ENCODE data around the gene HLA-DPA1. TPM values are rescaled to one million over a fixed set of nuclear protein-coding genes. Genes with fewer than 3 reads are reported as not detected.

HLA-DPA1 gene
- total RNA-seq, 4 donors from 2014 or later: 21.1 to 101 (median 91.3) TPM

DNA sequence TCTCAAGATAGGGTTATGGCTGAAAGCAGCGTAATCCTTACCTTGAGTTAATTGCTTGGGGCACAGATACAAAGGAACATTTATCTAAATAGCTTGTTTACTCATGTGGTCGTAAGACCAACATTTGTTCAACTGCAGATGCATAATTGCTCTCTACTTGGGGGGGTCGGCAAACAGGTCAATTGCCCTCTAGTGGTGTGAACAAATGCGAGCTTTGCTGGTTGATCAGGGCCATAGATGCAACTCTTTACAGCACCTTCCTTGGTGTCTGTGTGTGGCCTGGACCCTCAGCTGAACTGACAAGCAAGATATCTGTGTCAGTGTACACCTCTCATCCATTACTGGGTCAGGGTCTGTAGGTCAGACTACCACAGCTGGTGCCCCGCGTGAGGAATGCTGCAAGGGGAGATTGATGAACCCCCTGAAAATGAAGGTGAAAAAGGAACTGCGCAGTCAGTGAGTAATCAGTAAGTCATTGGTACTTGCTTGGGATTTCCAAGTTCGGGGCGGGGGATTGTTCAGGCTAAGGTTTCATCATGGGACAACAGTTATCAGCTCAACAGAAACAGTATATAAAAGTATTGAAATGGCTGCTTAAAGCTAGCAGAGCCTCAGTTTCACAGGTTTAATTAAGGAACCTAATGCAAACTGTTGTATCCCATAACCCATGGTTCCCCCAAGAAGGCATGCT, 24.0 kb downstream of the HLA-DPA1 start:
- no peak for TF ChIP-seq POLR2AphosphoS5 (IDR thresholded peaks at IDR 0.05)
- no peak for TF ChIP-seq POLR2A (IDR thresholded peaks at IDR 0.05)
- TF ChIP-seq, protein P1, sequence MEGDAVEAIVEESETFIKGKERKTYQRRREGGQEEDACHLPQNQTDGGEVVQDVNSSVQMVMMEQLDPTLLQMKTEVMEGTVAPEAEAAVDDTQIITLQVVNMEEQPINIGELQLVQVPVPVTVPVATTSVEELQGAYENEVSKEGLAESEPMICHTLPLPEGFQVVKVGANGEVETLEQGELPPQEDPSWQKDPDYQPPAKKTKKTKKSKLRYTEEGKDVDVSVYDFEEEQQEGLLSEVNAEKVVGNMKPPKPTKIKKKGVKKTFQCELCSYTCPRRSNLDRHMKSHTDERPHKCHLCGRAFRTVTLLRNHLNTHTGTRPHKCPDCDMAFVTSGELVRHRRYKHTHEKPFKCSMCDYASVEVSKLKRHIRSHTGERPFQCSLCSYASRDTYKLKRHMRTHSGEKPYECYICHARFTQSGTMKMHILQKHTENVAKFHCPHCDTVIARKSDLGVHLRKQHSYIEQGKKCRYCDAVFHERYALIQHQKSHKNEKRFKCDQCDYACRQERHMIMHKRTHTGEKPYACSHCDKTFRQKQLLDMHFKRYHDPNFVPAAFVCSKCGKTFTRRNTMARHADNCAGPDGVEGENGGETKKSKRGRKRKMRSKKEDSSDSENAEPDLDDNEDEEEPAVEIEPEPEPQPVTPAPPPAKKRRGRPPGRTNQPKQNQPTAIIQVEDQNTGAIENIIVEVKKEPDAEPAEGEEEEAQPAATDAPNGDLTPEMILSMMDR (IDR thresholded peaks at IDR 0.05): no peak
- no peak for TF ChIP-seq EP300 (IDR thresholded peaks at IDR 0.05)
- WGBS: 71% methylated on average over 9 of the region's 9 CpGs

DNA sequence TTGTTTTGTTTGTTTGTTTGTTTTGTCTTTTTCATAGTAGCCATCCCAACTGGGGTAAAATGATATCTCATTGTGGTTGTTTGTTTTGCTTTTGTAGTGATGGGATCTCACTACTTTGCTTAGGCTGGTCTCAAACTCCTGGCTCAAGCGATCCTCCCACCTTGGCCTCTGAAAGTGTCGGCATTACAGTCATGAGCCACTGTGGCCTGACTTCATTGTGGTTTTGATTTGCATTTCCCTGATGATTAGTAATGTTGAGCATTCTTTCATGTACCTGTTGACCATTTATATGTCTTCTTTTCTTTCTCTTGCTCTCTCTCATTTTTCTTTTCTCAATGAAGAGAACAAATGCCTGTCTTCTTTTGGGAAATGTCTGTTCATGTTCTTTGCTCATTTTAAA, 33.3 kb downstream of the HLA-DPA1 start:
- WGBS: 90% methylated on average over 2 of the region's 2 CpGs
- Histone ChIP-seq H3K27me3 (no peaks in the 10 kb centered on the region), H3K4me3 (no peak overlapping the region), H3K36me3 (no peaks in the 10 kb centered on the region), H3K27ac (no peak overlapping the region), H3K9me3 (no peaks in the 10 kb centered on the region), H3K4me1 (no peaks in the 10 kb centered on the region)
- no peak for DNase-seq (ENCODE audit: low spot score in 2 of 2)
- TF ChIP-seq, protein P1 (IDR thresholded peaks at IDR 0.05): no peak
- TF ChIP-seq POLR2A (IDR thresholded peaks at IDR 0.05) (no peak), POLR2AphosphoS5 (IDR thresholded peaks at IDR 0.05) (no peak), EP300 (IDR thresholded peaks at IDR 0.05) (no peak)

More for the DNA sequence above, 24.0 kb downstream of the HLA-DPA1 start:
- Histone ChIP-seq H3K36me3 (no peaks in the 10 kb centered on the region), H3K4me3 (no peak overlapping the region), H3K27me3 (peaks cover 21% of the 10 kb centered on the region), H3K4me1 (no peaks in the 10 kb centered on the region), H3K9me3 (no peaks in the 10 kb centered on the region), H3K27ac (no peak overlapping the region)
- DNase-seq (ENCODE audit: low spot score in 2 of 2): no peak

DNA sequence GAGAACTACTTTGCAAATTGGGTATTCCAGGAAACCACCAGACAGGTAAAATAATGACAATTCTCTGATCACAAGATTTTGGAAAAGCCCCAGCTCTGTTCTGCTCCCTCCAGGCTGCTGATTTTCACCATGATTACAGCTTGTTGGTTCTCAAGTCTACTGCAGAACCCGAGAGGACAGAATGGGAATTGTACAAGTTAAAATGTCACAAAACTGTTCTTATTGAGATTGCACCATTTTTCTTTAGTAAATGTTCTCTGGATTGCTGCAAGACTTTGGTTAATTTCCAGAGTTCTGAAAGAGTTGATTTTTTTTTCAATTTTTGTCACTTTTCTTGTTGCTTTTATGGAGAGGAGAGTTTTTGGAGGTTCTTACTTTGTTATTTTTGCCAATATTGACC, 36.9 kb downstream of the HLA-DPA1 start:
- 42% methylated on average over 1 of the region's 1 CpG for WGBS
- no peaks in the 10 kb centered on the region for H3K27me3 ChIP-seq
- H3K4me3 ChIP-seq: no peak overlapping the region
- no peak for DNase-seq (ENCODE audit: low spot score in 2 of 2)
- TF ChIP-seq, protein P1 (IDR thresholded peaks at IDR 0.05): no peak
- TF ChIP-seq POLR2A (IDR thresholded peaks at IDR 0.05) (no peak), EP300 (IDR thresholded peaks at IDR 0.05) (no peak), POLR2AphosphoS5 (IDR thresholded peaks at IDR 0.05) (no peak)
- no peaks in the 10 kb centered on the region for H3K4me1 ChIP-seq
- H3K9me3 ChIP-seq: no peaks in the 10 kb centered on the region
- no peaks in the 10 kb centered on the region for H3K36me3 ChIP-seq
- no peak overlapping the region for H3K27ac ChIP-seq

DNA sequence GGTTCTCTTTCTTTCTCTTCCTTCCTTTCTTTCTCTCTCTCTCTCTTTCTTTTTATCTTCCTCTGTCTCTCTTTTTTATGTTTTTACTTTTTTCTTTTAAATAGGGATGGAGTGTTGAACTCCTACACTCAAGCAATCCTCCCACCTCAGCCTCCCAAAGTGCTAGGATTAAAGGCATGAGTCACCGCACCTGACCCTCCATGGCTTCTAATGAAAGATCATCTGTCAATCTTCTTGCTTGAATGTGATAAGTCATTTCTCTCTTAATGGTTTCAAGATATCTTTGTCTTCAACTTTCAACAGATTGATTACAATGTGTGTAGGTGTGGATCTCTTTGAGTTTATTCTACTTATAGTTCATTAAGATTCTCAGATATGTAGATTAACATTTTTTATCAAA, 38.9 kb downstream of the HLA-DPA1 start:
- 94% methylated on average over 1 of the region's 1 CpG for WGBS
- Histone ChIP-seq H3K27ac (no peak overlapping the region), H3K36me3 (no peaks in the 10 kb centered on the region), H3K9me3 (no peaks in the 10 kb centered on the region), H3K4me1 (no peaks in the 10 kb centered on the region), H3K27me3 (no peaks in the 10 kb centered on the region), H3K4me3 (no peak overlapping the region)
- DNase-seq (ENCODE audit: low spot score in 2 of 2): no peak
- TF ChIP-seq POLR2A (IDR thresholded peaks at IDR 0.05) (no peak), EP300 (IDR thresholded peaks at IDR 0.05) (no peak), POLR2AphosphoS5 (IDR thresholded peaks at IDR 0.05) (no peak)
- TF ChIP-seq, protein P1 (IDR thresholded peaks at IDR 0.05): no peak

DNA sequence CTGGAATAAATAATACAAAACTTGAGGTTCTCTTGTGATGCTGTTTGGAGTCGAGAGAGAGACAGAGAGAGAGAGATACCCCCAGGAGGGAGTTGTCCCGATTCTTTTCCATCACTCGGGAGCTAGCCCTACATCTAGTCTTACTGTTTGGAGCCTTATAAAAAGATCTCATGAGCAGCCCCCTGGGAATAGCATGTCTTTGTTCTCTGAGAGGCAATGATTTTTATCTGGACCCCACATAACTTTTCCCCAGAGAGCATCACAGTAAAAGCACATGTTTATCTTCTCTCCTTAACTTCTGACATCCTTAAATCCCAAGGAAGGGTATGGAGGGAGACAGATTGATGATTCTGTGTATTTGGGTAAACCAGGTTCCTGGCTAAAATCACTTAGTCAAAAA, 43.2 kb downstream of the HLA-DPA1 start:
- Histone ChIP-seq H3K27ac (peak overlapping the region; percentile 62), H3K36me3 (no peaks in the 10 kb centered on the region), H3K4me1 (no peaks in the 10 kb centered on the region), H3K9me3 (no peaks in the 10 kb centered on the region), H3K4me3 (no peak overlapping the region), H3K27me3 (no peaks in the 10 kb centered on the region)
- no peak for DNase-seq (ENCODE audit: low spot score in 2 of 2)
- 27% methylated on average over 3 of the region's 3 CpGs for WGBS
- TF ChIP-seq EP300 (IDR thresholded peaks at IDR 0.05): no peak
- TF ChIP-seq POLR2AphosphoS5 (IDR thresholded peaks at IDR 0.05): no peak
- TF ChIP-seq, protein P1 (IDR thresholded peaks at IDR 0.05): no peak
- no peak for TF ChIP-seq POLR2A (IDR thresholded peaks at IDR 0.05)

All from suprapubic skin (tissue), 4 donors.